ENCODE data around the gene IFNW1.

The IFNW1 gene

GRCh38 chr9:21121595-21122251 is 19.9 kb downstream of the IFNW1 start:
- H3K4me3 ChIP-seq (ENCODE audit: low read depth, low read length), result no peak overlapping the region
- TF ChIP-seq CTCF (IDR thresholded peaks at IDR 0.05; ENCODE audit: borderline replicate concordance, insufficient read depth, low read depth, low read length), result no peak

GRCh38 chr9:21121079-21121478 is 20.6 kb downstream of the IFNW1 start:
- no peak for TF ChIP-seq CTCF (IDR thresholded peaks at IDR 0.05; ENCODE audit: borderline replicate concordance, insufficient read depth, low read depth, low read length)
- no peak overlapping the region for H3K4me3 ChIP-seq (ENCODE audit: low read depth, low read length)

DNA sequence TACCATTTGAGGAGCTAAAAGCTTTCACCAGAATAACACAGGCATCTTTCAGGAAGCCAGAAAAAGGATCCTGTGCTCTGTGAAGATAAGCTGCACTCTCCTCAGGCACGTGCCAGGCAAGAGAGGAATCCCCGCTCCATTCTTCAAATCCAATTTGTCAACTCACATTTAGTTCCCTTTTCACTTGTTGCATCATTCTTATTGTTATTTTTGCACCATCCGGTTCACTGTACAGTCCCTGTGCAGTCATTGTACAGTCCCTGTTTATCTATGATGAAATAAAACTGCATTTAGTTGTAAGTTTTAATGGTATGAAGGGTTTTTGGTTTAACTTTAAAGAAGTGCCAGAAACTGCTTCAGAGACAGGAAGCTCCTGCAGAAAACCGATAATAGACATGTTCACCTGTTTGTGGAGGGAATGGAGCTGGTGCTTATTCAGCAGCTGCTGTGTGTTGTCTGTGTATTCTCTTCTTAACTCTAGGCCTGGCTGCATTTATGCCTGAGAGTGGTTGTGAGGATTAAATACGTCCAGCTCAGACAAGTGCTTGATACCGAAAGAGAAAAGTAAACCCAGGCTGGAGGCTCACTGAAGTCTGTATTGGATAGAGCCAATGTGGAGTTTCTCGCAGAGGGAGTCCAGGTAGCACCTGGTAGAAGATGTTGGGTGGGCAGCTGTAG is 22.4 kb downstream of the IFNW1 start:
- no peak overlapping the region for H3K4me3 ChIP-seq (ENCODE audit: low read depth, low read length)
- no peak for TF ChIP-seq CTCF (IDR thresholded peaks at IDR 0.05; ENCODE audit: borderline replicate concordance, insufficient read depth, low read depth, low read length)

- no peak for TF ChIP-seq CTCF (IDR thresholded peaks at IDR 0.05; ENCODE audit: borderline replicate concordance, insufficient read depth, low read depth, low read length)
- no peak overlapping the region for H3K4me3 ChIP-seq (ENCODE audit: low read depth, low read length)
These were observed 27.3 kb downstream of the IFNW1 start for GRCh38 chr9:21114311-21114710.

- no peak overlapping the region for H3K4me3 ChIP-seq (ENCODE audit: low read depth, low read length)
- peak; percentile 63 for TF ChIP-seq CTCF (IDR thresholded peaks at IDR 0.05; ENCODE audit: borderline replicate concordance, insufficient read depth, low read depth, low read length)
These were observed 30.7 kb downstream of the IFNW1 start for GRCh38 chr9:21110708-21111576.

GRCh38 chr9:21104787-21105186 is 36.8 kb downstream of the IFNW1 start:
- no peak overlapping the region for H3K4me3 ChIP-seq (ENCODE audit: low read depth, low read length)
- no peak for TF ChIP-seq CTCF (IDR thresholded peaks at IDR 0.05; ENCODE audit: borderline replicate concordance, insufficient read depth, low read depth, low read length)

Data from GM12875 (cell line).